HG03135 (cell line): ENCODE measurements around the gene MBD4.
"Not testable (repeated sequence)": the region's sequence is repeated elsewhere in the genome, so short reads cannot be mapped to it uniquely, and the experiment has no call there.

Source experiments
- ATAC-seq: cut with Tn5 transposase; IDR thresholded peaks from one replicate; pipeline ENCODE4 v1.9.1; 2021; ENCODE audit warnings: mild to moderate bottlenecking, moderate library complexity; ENCODE audit not compliant: unreplicated experiment

The MBD4 gene

GRCh38 chr3:129385507-129385906 is 54.2 kb downstream of the MBD4 start:
- not testable (repeated sequence) for ATAC-seq

- no peak for ATAC-seq
Observed at GRCh38 chr3:129384594-129385323, 55.0 kb downstream of the MBD4 start.

GRCh38 chr3:129384103-129384502 is 55.6 kb downstream of the MBD4 start:
- not testable (repeated sequence) for ATAC-seq

DNA sequence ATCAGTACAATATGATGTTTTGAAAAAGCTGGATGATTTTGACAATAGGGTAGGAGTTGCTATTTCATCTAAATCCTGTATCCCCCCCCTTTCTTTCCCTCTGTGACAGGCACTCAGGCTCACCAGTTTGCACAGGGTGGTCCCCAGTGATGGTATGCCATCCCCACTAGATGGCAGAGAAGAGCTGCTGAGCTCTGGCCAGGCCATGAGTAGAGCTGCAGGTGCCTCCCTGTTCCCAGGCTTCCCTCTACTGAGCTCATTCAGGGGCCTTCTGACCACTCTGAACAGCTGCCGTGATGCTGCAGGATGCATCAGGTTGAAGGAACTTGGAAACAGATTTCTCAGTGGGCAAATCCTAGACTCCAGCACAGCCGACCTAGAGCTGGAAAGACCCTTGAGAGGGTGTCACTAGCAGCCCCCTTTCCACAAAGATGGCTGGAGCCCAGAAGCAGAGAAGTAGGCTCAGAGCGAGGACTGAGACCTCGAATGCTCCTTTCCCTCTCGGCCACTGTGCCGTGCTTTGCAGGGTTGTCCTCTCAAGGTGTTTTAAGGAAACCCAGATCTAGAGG is 56.4 kb downstream of the MBD4 start:
- ATAC-seq = peak; percentile 71

DNA sequence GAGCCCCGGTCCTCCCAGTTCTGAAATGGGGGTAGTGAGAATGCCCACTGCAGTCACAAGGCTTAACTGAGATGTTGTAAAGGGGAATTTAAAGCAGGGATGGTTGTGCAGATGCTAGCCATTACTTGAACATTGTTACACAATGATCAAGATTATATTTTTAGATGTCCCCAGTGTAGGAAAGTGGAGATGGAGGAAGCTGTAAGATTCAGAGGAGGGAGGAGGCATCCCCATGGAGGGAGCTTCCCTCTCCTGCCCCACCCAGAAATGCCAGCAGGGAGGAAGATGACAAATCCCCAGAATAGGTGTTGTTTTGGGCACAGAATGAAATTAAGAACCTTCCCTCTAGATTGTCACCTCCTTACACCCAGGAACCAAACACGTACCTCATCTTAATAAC is 57.4 kb downstream of the MBD4 start:
- no peak for ATAC-seq
